WTC11 (cell line): Measurements from ENCODE around the gene PPP1R14D. TPM values are rescaled to one million over a fixed set of nuclear protein-coding genes. Genes with fewer than 3 reads are reported as not detected.

Experiments
- ATAC-seq: fragments of 200-7000 bp; cut with Tn5 transposase; 2 replicates; pipeline ENCODE4 v1.10.0; 2021; ENCODE audit warnings: mild to moderate bottlenecking, moderate library complexity
- CTCF ChIA-PET: fragments of 300-600 bp; sonication (Branson Sonifier 250); formaldehyde crosslinking; loops from one replicate; lab custom pipeline; 2021; ENCODE audit warnings: antibody characterized with exemption; lab: Charles Lee
- POLR2A ChIA-PET: fragments of 350-600 bp; sonication (Branson Sonifier 250); formaldehyde crosslinking; loops from one replicate; lab custom pipeline; 2021; ENCODE audit warnings: antibody characterized with exemption; lab: Charles Lee
- DNase-seq: peaks from one replicate; pipeline ENCODE4 v3.0.0; 2021; ENCODE audit warnings: low spot score
- H3K27ac Mint-ChIP-seq: 2 replicates; pipeline ENCODE4 v1.8.0; 2021; ENCODE audit warnings: mixed read lengths
- H3K27me3 Mint-ChIP-seq: 2 replicates; pipeline ENCODE4 v1.8.0; 2021; ENCODE audit warnings: low read depth, mild to moderate bottlenecking, moderate library complexity, mixed read lengths
- H3K36me3 Mint-ChIP-seq: 2 replicates; pipeline ENCODE4 v1.8.0; 2021; ENCODE audit warnings: mixed read lengths
- H3K4me1 Mint-ChIP-seq: 2 replicates; pipeline ENCODE4 v1.8.0; 2022; ENCODE audit warnings: mixed read lengths
- H3K4me3 Mint-ChIP-seq: 2 replicates; pipeline ENCODE4 v1.8.0; 2021; ENCODE audit warnings: mild to moderate bottlenecking, moderate library complexity, mixed read lengths
- H3K9me3 Mint-ChIP-seq: 2 replicates; pipeline ENCODE4 v1.8.0; 2021; ENCODE audit warnings: mixed read lengths
- FOXK1 ChIP-seq: sonication (generic); formaldehyde crosslinking; IDR thresholded peaks from 2 replicates; pipeline ENCODE4 v1.8.0; 2022; ENCODE audit warnings: mild to moderate bottlenecking, moderate library complexity, missing genetic modification reagents
- total RNA-seq: library from RNA; stranded (reverse); gene quantifications from 3 replicates; pipeline ENCODE4 v1.2.3, GENCODE V29; 2021

The PPP1R14D gene
- total RNA-seq, 1 experiment from 2014 or later: not detected

- ChIA-PET POLR2A (interaction anchor here (2.4 kb wide), 1 partner anchor 128 kb away, joined by 9 read pairs; the partner anchor contains the start of gene VPS18), CTCF (interaction anchor here (0.7 to 7.8 kb wide), 8 partner anchors 17 to 283 kb away, joined by 3 to 60 read pairs (median 4); partner anchors contain the start of genes DNAJC17, VPS18 and ZFYVE19)
- ATAC-seq: no peak
- no peaks in the 10 kb centered on the region for H3K9me3 Mint-ChIP-seq
- peak overlapping the region; percentile 68 for H3K27ac Mint-ChIP-seq
- no peak for DNase-seq
- no peaks in the 10 kb centered on the region for H3K36me3 Mint-ChIP-seq
- H3K27me3 Mint-ChIP-seq: peaks cover 13% of the 10 kb centered on the region
- peak overlapping the region; percentile 20; the same call in 1 of the 2 replicates for H3K4me3 Mint-ChIP-seq
- TF ChIP-seq FOXK1 (CRISPR knock-in tag): no peak
- peaks cover 31% of the 10 kb centered on the region for H3K4me1 Mint-ChIP-seq
Observed at GRCh38 chr15:40766194-40766815, 62.2 kb downstream of the PPP1R14D start.

Other genes with a start within 250 kb of the PPP1R14D start
- 18.4 to 24.0 TPM (median 21.1 TPM) in 3 replicates for gene KNL1, start 234.5 kb downstream of the PPP1R14D start, total RNA-seq
- 29.7 to 36.4 TPM (median 31.0 TPM) in 3 replicates for gene RAD51, start 133.5 kb downstream of the PPP1R14D start, total RNA-seq
- 21.7 to 25.9 TPM (median 22.8 TPM) in 3 replicates for gene RMDN3, start 73.5 kb downstream of the PPP1R14D start, total RNA-seq
- 42.3 to 63.8 TPM (median 62.9 TPM) in 3 replicates for gene GCHFR, start 64.6 kb downstream of the PPP1R14D start, total RNA-seq
- gene C15orf62, start 58.7 kb downstream of the PPP1R14D start, total RNA-seq: 0.46 to 0.92 TPM (median 0.72 TPM) in 3 replicates
- 17.3 to 18.9 TPM (median 17.6 TPM) in 3 replicates for gene ZFYVE19, start 21.6 kb downstream of the PPP1R14D start, total RNA-seq
- gene DNAJC17, start 21.2 kb downstream of the PPP1R14D start, total RNA-seq: 49.8 to 53.0 TPM (median 50.2 TPM) in 3 replicates
- 140 to 153 TPM (median 144 TPM) in 3 replicates for gene SPINT1, start 15.3 kb upstream of the PPP1R14D start, total RNA-seq
- gene RHOV, start 45.5 kb upstream of the PPP1R14D start, total RNA-seq: 5.0 to 5.4 TPM (median 5.1 TPM) in 3 replicates
- gene VPS18, start 65.7 kb upstream of the PPP1R14D start, total RNA-seq: 22.0 to 27.3 TPM (median 24.1 TPM) in 3 replicates
- 0.94 to 1.6 TPM (median 1.1 TPM) in 3 replicates for gene DLL4, start 100.6 kb upstream of the PPP1R14D start, total RNA-seq
- gene CHAC1, start 124.8 kb upstream of the PPP1R14D start, total RNA-seq: 17.2 to 31.0 TPM (median 17.7 TPM) in 3 replicates